Mesenchymal stem cell (in vitro differentiated cells and primary cell): ENCODE data around the gene CTNNA3.
A peak's percentile ranks its signal among the peaks of the same experiment; 100 is the strongest.

Experiments used
- DNase-seq: peaks from one replicate; pipeline ENCODE4 v3.0.0-alpha.2; 2013
- H2AFZ ChIP-seq: one replicate; pipeline ENCODE4 v1.6.1; 2013; ENCODE audit warnings: low read depth, mild to moderate bottlenecking, control low read depth, inconsistent platforms, low read length, moderate library complexity
- H2AK5ac ChIP-seq: 2 replicates; pipeline ENCODE4 v1.6.1; 2013; ENCODE audit warnings: low read length, moderate library complexity, mild to moderate bottlenecking, inconsistent platforms; ENCODE audit not compliant: severe bottlenecking
- H2BK120ac ChIP-seq: one replicate; pipeline ENCODE4 v1.6.1; 2013; ENCODE audit warnings: low read depth, mild to moderate bottlenecking, inconsistent platforms, low read length, moderate library complexity
- H2BK12ac ChIP-seq, 2 experiments: one replicate each; pipeline ENCODE4 v1.6.1; 2013; ENCODE audit warnings: inconsistent platforms in 2 of 2, low read length in 2 of 2, mild to moderate bottlenecking in 2 of 2, moderate library complexity in 2 of 2, control low read depth in 1 of 2
- H2BK15ac ChIP-seq: one replicate; pipeline ENCODE4 v1.6.1; 2013; ENCODE audit warnings: mild to moderate bottlenecking, low read depth, inconsistent platforms; ENCODE audit not compliant: poor library complexity, severe bottlenecking
- H2BK5ac ChIP-seq: 2 replicates; pipeline ENCODE4 v1.6.1; 2013; ENCODE audit warnings: low read depth, mild to moderate bottlenecking, low read length, control low read depth, inconsistent platforms; ENCODE audit not compliant: poor library complexity, severe bottlenecking
- H3K14ac ChIP-seq, 2 experiments: one replicate each; pipeline ENCODE4 v1.6.1; 2013; ENCODE audit warnings: inconsistent platforms in 2 of 2, low read length in 2 of 2, control low read depth in 1 of 2, mild to moderate bottlenecking in 1 of 2, moderate library complexity in 1 of 2
- H3K18ac ChIP-seq, 2 experiments: one replicate each; pipeline ENCODE4 v1.6.1; 2013; ENCODE audit warnings: inconsistent platforms in 2 of 2, low read length in 2 of 2, control low read depth in 1 of 2, low read depth in 1 of 2, mild to moderate bottlenecking in 1 of 2
- H3K23ac ChIP-seq, 2 experiments: one replicate each; pipeline ENCODE4 v1.6.1; 2013; ENCODE audit warnings: inconsistent platforms in 2 of 2, low read length in 2 of 2, mild to moderate bottlenecking in 2 of 2, moderate library complexity in 2 of 2, control low read depth in 1 of 2
- H3K27ac ChIP-seq: 2 replicates; pipeline ENCODE4 v1.5.1; 2013; ENCODE audit warnings: mild to moderate bottlenecking, moderate library complexity, low read length, control low read depth, inconsistent platforms; ENCODE audit not compliant: poor library complexity, severe bottlenecking
- H3K27me3 ChIP-seq, 2 experiments: 2 replicates each; pipeline versions ENCODE4 v1.6.1 to v1.7.0; 2013; ENCODE audit warnings: low read length in 2 of 2, mild to moderate bottlenecking in 2 of 2, moderate library complexity in 2 of 2, control low read depth in 1 of 2, inconsistent platforms in 1 of 2; ENCODE audit not compliant: control insufficient read depth in 1 of 2, insufficient read depth in 1 of 2
- H3K36me3 ChIP-seq, 2 experiments: 2 replicates each; pipeline versions ENCODE4 v1.6.1 to v1.7.0; 2013; ENCODE audit warnings: low read length in 2 of 2, control low read depth in 1 of 2, inconsistent platforms in 1 of 2, low read depth in 1 of 2, mild to moderate bottlenecking in 1 of 2; ENCODE audit not compliant: insufficient read depth in 2 of 2, control insufficient read depth in 1 of 2
- H3K4ac ChIP-seq, 2 experiments: one replicate each; pipeline ENCODE4 v1.6.1; 2013; ENCODE audit warnings: inconsistent platforms in 2 of 2, low read length in 2 of 2, mild to moderate bottlenecking in 2 of 2, moderate library complexity in 2 of 2, control low read depth in 1 of 2, low read depth in 1 of 2
- H3K4me1 ChIP-seq: 2 replicates; pipeline ENCODE4 v1.6.1; 2013; ENCODE audit warnings: low read depth, low read length, control low read depth; ENCODE audit not compliant: control insufficient read depth, insufficient read depth
- H3K4me2 ChIP-seq: 2 replicates; pipeline ENCODE4 v1.6.1; 2013; ENCODE audit warnings: low read length, mild to moderate bottlenecking, inconsistent platforms; ENCODE audit not compliant: poor library complexity, severe bottlenecking
- H3K4me3 ChIP-seq, 2 experiments: 2 replicates each; pipeline versions ENCODE4 v1.5.1 to v1.7.0; 2013; ENCODE audit warnings: low read length in 2 of 2, mild to moderate bottlenecking in 2 of 2, control low read depth in 1 of 2, low read depth in 1 of 2; ENCODE audit not compliant: insufficient read depth in 1 of 2
- H3K79me1 ChIP-seq: replicated peaks from 2 replicates; pipeline ENCODE4 v1.6.1; 2013; ENCODE audit warnings: mild to moderate bottlenecking, control low read depth, low read length, inconsistent platforms; ENCODE audit not compliant: poor library complexity, severe bottlenecking
- H3K9ac ChIP-seq: 2 replicates; pipeline ENCODE4 v1.7.0; 2013; ENCODE audit warnings: mild to moderate bottlenecking, low read length, moderate library complexity
- H3K9me3 ChIP-seq: 2 replicates; pipeline ENCODE4 v1.7.0; 2013; ENCODE audit warnings: mild to moderate bottlenecking, low read length; ENCODE audit not compliant: control insufficient read depth
- H4K8ac ChIP-seq: one replicate; pipeline ENCODE4 v1.6.1; 2013; ENCODE audit warnings: inconsistent platforms, mild to moderate bottlenecking, low read length, moderate library complexity
- H4K91ac ChIP-seq: one replicate; pipeline ENCODE4 v1.6.1; 2013; ENCODE audit warnings: mild to moderate bottlenecking, low read length, inconsistent platforms
- WGBS: methylation state at CpG from one replicate; pipeline ENCODE4 v1.1.7; 2013; ENCODE audit warnings: mixed read lengths; 5-methylcytosine and 5-hydroxymethylcytosine counted together

The CTNNA3 gene

GRCh38 chr10:66799474-66799873, 896.5 kb downstream of the CTNNA3 start:
- H3K23ac ChIP-seq, result no peak overlapping the region
- H3K9ac ChIP-seq, result peak overlapping the region; percentile 82
- H2AFZ ChIP-seq, result no peak overlapping the region
- no peak overlapping the region for H2BK120ac ChIP-seq
- H4K8ac ChIP-seq, result no peak overlapping the region
- H3K4me1 ChIP-seq, result no peaks in the 10 kb centered on the region
- peak; percentile 18 for DNase-seq
- H3K18ac ChIP-seq, result no peak overlapping the region
- no peaks in the 10 kb centered on the region for H3K9me3 ChIP-seq
- H3K4me3 ChIP-seq, result peak overlapping the region in 1 of 2 experiments; percentile 58
- no peaks in the 10 kb centered on the region for H3K36me3 ChIP-seq
- no peak overlapping the region for H3K14ac ChIP-seq
- H2AK5ac ChIP-seq, result no peak overlapping the region
- H3K27ac ChIP-seq, result no peak overlapping the region
- no peak overlapping the region for H2BK5ac ChIP-seq
- no peaks in the 10 kb centered on the region for H3K27me3 ChIP-seq
- H2BK15ac ChIP-seq, result no peak overlapping the region
- H2BK12ac ChIP-seq, result no peak overlapping the region
- 60% methylated on average over 1 of the region's 2 CpGs for WGBS
- H3K4ac ChIP-seq, result no peak overlapping the region
- H3K4me2 ChIP-seq, result no peak overlapping the region
- no peaks in the 10 kb centered on the region for H3K79me1 ChIP-seq
- no peak overlapping the region for H4K91ac ChIP-seq

- H3K4ac ChIP-seq, result no peak overlapping the region
- no peak overlapping the region for H3K18ac ChIP-seq
- no peak for DNase-seq
- no peak overlapping the region for H2BK15ac ChIP-seq
- no peak overlapping the region for H3K9ac ChIP-seq
- no peak overlapping the region for H3K4me2 ChIP-seq
- H3K27me3 ChIP-seq, result no peaks in the 10 kb centered on the region
- H2BK12ac ChIP-seq, result no peak overlapping the region
- H3K23ac ChIP-seq, result no peak overlapping the region
- no peaks in the 10 kb centered on the region for H3K4me1 ChIP-seq
- H2AK5ac ChIP-seq, result no peak overlapping the region
- H2BK5ac ChIP-seq, result no peak overlapping the region
- H3K4me3 ChIP-seq, result no peak overlapping the region
- no peaks in the 10 kb centered on the region for H3K9me3 ChIP-seq
- WGBS, result 93% methylated on average over 1 of the region's 2 CpGs
- H3K14ac ChIP-seq, result no peak overlapping the region
- H4K91ac ChIP-seq, result no peak overlapping the region
- H3K79me1 ChIP-seq, result no peaks in the 10 kb centered on the region
- no peaks in the 10 kb centered on the region for H3K36me3 ChIP-seq
- H3K27ac ChIP-seq, result peak overlapping the region; percentile 51
- no peak overlapping the region for H2BK120ac ChIP-seq
- no peak overlapping the region for H4K8ac ChIP-seq
- H2AFZ ChIP-seq, result no peak overlapping the region
Observed at GRCh38 chr10:66795866-66796265, 900.1 kb downstream of the CTNNA3 start.

DNA sequence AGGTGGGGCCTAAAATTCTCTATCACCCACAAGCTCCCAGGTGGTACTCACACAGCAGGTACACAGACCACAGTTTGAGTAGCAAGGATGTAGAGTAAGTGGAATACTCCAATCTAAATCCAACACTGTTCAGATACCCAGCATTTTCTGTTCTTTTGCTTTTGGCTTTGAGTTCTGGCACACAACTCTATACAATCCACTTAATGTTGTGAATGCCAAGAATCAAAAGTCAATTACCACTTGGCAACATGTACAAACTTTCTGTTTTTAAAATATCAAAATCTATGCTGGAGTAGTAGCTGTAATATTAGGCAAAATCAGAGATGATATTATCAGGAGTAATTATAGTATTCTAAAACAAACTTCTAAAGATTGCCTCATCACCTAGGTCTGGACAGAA, 903.6 kb downstream of the CTNNA3 start:
- Histone ChIP-seq H3K14ac (no peak overlapping the region), H4K91ac (no peak overlapping the region), H2BK5ac (no peak overlapping the region), H2BK12ac (no peak overlapping the region), H3K79me1 (no peaks in the 10 kb centered on the region), H3K27ac (no peak overlapping the region), H3K4me2 (no peak overlapping the region), H2AK5ac (no peak overlapping the region), H2AFZ (no peak overlapping the region), H3K4me1 (no peaks in the 10 kb centered on the region), H4K8ac (no peak overlapping the region), H3K9me3 (no peaks in the 10 kb centered on the region), H3K36me3 (no peaks in the 10 kb centered on the region), H3K9ac (no peak overlapping the region), H2BK15ac (no peak overlapping the region), H3K23ac (no peak overlapping the region), H3K4me3 (no peak overlapping the region), H3K18ac (no peak overlapping the region), H3K4ac (no peak overlapping the region), H3K27me3 (no peaks in the 10 kb centered on the region), H2BK120ac (no peak overlapping the region)
- DNase-seq, result no peak

GRCh38 chr10:66788178-66788987, 907.6 kb downstream of the CTNNA3 start:
- H2BK120ac ChIP-seq, result no peak overlapping the region
- H4K91ac ChIP-seq, result no peak overlapping the region
- 64% methylated on average over 7 of the region's 7 CpGs for WGBS
- no peak overlapping the region for H4K8ac ChIP-seq
- no peak overlapping the region for H3K23ac ChIP-seq
- no peak overlapping the region for H2BK12ac ChIP-seq
- H3K14ac ChIP-seq, result no peak overlapping the region
- no peak overlapping the region for H2BK5ac ChIP-seq
- no peak overlapping the region for H3K27ac ChIP-seq
- H3K18ac ChIP-seq, result no peak overlapping the region
- peak overlapping the region in 1 of 2 experiments; percentile 60 for H3K4me3 ChIP-seq
- no peak overlapping the region for H3K4me2 ChIP-seq
- no peaks in the 10 kb centered on the region for H3K79me1 ChIP-seq
- H3K9me3 ChIP-seq, result no peaks in the 10 kb centered on the region
- no peak overlapping the region for H2AFZ ChIP-seq
- no peaks in the 10 kb centered on the region for H3K27me3 ChIP-seq
- peak; percentile 1 for DNase-seq
- H3K36me3 ChIP-seq, result no peaks in the 10 kb centered on the region
- peak overlapping the region; percentile 51 for H3K9ac ChIP-seq
- no peaks in the 10 kb centered on the region for H3K4me1 ChIP-seq
- no peak overlapping the region for H3K4ac ChIP-seq
- no peak overlapping the region for H2BK15ac ChIP-seq
- H2AK5ac ChIP-seq, result no peak overlapping the region
